Renal cortex interstitium (tissue), 11 donors: Measurements from ENCODE around the gene CKB. TPM values are rescaled to one million over a fixed set of nuclear protein-coding genes. Genes with fewer than 3 reads are reported as not detected.

Experiments used
- DNase-seq, 11 donors: peaks; one replicate each; pipeline ENCODE4 v3.0.0-alpha.2; 2013; ENCODE audit warnings: low read depth in 9 of 11, low spot score in 4 of 11; ENCODE audit errors: extremely low read depth in 1 of 11
- polyA plus RNA-seq, 3 donors: library from polyadenylated mRNA; unstranded; fragments of 120-200 nt; gene quantifications; one replicate each; pipeline ENCODE4 v1.2.1, GENCODE V29; 2013; ENCODE audit not compliant: insufficient read length in 3 of 3

CKB gene
- polyA plus RNA-seq, 3 donors: 139 to 174 (median 151) TPM

- no peak for DNase-seq
Observed at GRCh38 chr14:103509864-103510723, 12.5 kb downstream of the CKB start.

GRCh38 chr14:103508521-103509329 is 13.9 kb downstream of the CKB start:
- no peak for DNase-seq

- DNase-seq: no peak
Observed at GRCh38 chr14:103507751-103508150, 14.9 kb downstream of the CKB start.

- no peak for DNase-seq
Observed at GRCh38 chr14:103504991-103505565, 17.6 kb downstream of the CKB start.

- no peak for DNase-seq
Observed at GRCh38 chr14:103503296-103503695, 19.3 kb downstream of the CKB start.

- no peak for DNase-seq
Observed at GRCh38 chr14:103502877-103503276, 19.8 kb downstream of the CKB start.

- no peak for DNase-seq
Observed at GRCh38 chr14:103501921-103502669, 20.5 kb downstream of the CKB start.

GRCh38 chr14:103501041-103501870 is 21.4 kb downstream of the CKB start:
- DNase-seq: no peak

- DNase-seq: peak in 6 of 11 donors; percentile 54 to 81 (median 74)
Observed at GRCh38 chr14:103500148-103500990, 22.3 kb downstream of the CKB start.

GRCh38 chr14:103499709-103500108 is 22.9 kb downstream of the CKB start:
- no peak for DNase-seq

- DNase-seq: no peak
Observed at GRCh38 chr14:103496776-103497175, 25.9 kb downstream of the CKB start.

- no peak for DNase-seq
Observed at GRCh38 chr14:103495854-103496253, 26.8 kb downstream of the CKB start.

GRCh38 chr14:103492156-103492925 is 30.3 kb downstream of the CKB start:
- no peak for DNase-seq

- DNase-seq: no peak
Observed at GRCh38 chr14:103491691-103492090, 30.9 kb downstream of the CKB start.

GRCh38 chr14:103489621-103490020 is 33.0 kb downstream of the CKB start:
- no peak for DNase-seq

GRCh38 chr14:103488960-103489359 is 33.7 kb downstream of the CKB start:
- DNase-seq: no peak

- no peak for DNase-seq
Observed at GRCh38 chr14:103488071-103488470, 34.6 kb downstream of the CKB start.
